ENCODE measurements around the gene ANO4.

The ANO4 gene

DNA sequence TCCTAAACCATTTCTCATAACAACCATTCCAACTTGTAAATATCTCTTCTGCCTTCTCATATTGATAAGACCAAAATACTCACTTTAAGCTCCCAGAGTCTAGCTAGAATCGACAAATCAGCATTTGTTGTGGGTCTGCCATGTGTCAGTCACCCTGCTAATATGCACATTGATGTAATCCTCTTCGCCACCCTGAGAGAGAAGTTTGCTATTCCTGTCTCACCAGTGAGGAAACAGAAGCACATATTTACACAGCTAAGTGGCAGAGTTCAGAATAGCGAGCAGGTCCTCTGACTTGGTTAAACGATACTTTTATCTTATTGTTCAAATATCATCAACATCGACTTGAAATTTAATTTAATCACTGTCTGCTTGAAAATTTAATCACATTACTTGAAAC, 142.1 kb downstream of the ANO4 start:
- Mint-ChIP-seq H3K4me3 (no peak overlapping the region), H3K9me3 (peaks cover 0 to 4% of the 10 kb centered on the region in 2 donors), H3K27ac (no peak overlapping the region), H3K27me3 (no peaks in the 10 kb centered on the region), H3K4me1 (no peaks in the 10 kb centered on the region)
- ATAC-seq (no peak), DNase-seq (no peak)

- Mint-ChIP-seq H3K4me1 (no peaks in the 10 kb centered on the region), H3K27ac (no peak overlapping the region), H3K9me3 (no peaks in the 10 kb centered on the region), H3K4me3 (no peak overlapping the region), H3K27me3 (no peaks in the 10 kb centered on the region)
- no peak for ATAC-seq
- DNase-seq: no peak
Observed at GRCh38 chr12:100940503-100940902, 145.9 kb downstream of the ANO4 start.

DNA sequence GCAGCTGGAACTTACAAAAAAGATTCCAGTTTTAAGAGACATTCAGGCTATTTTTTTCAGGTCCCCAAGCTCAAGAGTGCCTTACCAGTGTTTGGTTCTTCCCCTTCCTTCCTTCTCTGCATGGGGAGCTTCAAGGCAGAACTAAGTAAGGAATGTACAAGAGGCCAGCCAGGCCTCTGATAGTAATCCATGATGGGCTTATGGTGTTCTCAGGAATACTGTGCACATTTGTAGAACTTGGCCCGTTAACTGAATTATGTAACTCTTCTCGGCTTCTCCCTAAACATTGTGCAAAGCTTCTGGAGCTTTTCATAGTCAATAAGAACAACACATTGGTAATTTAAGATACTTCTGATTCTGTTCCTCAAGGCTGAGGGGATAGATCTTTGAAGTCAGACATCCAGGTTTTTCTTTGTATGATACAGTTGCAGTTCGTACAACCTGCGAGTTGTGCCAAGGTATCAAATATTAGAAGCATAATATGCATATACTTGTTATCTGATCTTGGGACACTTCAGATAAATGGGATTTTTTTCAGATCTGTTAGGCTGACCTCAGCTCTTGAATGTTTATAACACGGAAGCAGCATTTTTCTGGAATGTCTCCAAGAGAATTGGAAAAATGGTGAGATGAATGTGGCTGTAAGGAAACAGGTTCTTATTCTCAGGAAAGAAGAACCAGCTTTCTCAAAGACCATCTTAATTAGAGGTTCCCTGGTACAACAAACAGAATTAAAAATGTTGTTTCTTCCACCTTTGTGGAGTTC, 148.6 kb downstream of the ANO4 start:
- DNase-seq: no peak
- Mint-ChIP-seq H3K9me3 (peaks cover 6 to 9% of the 10 kb centered on the region in 2 donors), H3K27ac (no peak overlapping the region), H3K4me3 (no peak overlapping the region), H3K27me3 (no peaks in the 10 kb centered on the region), H3K4me1 (no peaks in the 10 kb centered on the region)
- ATAC-seq: no peak

GRCh38 chr12:100951756-100952155, 157.2 kb downstream of the ANO4 start:
- DNase-seq (no peak), ATAC-seq (no peak)
- Mint-ChIP-seq H3K27ac (no peak overlapping the region), H3K4me3 (no peak overlapping the region), H3K4me1 (no peaks in the 10 kb centered on the region), H3K9me3 (no peaks in the 10 kb centered on the region), H3K27me3 (peaks cover 8% of the 10 kb centered on the region)

DNA sequence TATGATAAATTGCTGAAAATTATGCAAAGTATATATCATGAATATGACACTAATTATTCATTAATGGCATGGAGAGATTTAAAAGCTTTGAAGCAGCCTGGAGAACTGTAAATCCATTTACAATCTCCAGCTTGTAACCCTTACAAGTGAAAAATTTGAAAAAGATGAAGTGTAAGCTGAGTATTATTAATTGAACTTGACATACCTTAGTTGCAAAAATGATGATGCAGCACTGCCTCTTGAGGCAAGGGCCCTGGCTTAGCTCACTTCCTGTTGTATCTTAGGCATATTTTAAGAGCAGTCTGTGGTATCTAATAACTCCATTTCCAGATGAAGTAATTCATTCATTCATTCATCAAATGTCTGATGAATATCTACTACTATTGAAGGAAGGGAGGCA, 158.6 kb downstream of the ANO4 start:
- ATAC-seq (no peak), DNase-seq (no peak)
- Mint-ChIP-seq H3K27me3 (peaks cover 8% of the 10 kb centered on the region), H3K27ac (peak overlapping the region in 1 of 2 donors; percentile 65), H3K4me3 (no peak overlapping the region), H3K4me1 (no peaks in the 10 kb centered on the region), H3K9me3 (no peaks in the 10 kb centered on the region)

GRCh38 chr12:100953677-100954076, 159.1 kb downstream of the ANO4 start:
- peak overlapping the region in 1 of 2 donors; percentile 65 for H3K27ac Mint-ChIP-seq
- H3K27me3 Mint-ChIP-seq: peaks cover 8% of the 10 kb centered on the region
- no peaks in the 10 kb centered on the region for H3K4me1 Mint-ChIP-seq
- DNase-seq (no peak), ATAC-seq (no peak)
- H3K4me3 Mint-ChIP-seq: no peak overlapping the region
- H3K9me3 Mint-ChIP-seq: no peaks in the 10 kb centered on the region

DNA sequence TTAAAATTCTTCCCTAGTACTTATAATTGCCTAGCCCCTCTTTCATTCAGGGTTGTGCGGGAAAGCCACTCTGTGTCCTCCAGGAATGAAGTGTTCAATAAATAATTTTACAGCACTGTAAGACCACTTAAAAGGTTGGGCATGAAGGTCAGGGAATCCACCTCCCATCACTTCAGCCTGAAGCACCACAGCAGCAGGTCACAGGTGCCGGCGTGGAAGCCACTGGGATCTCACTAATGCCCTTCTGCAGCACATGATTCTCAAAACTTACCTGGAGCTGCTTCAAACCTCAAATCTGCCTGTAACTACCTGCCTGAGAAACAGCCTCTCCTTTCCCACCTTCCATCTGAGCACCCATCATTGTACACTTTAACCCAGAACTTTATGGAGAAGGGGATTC, 159.5 kb downstream of the ANO4 start:
- DNase-seq (no peak), ATAC-seq (no peak)
- Mint-ChIP-seq H3K4me3 (no peak overlapping the region), H3K27ac (no peak overlapping the region), H3K4me1 (no peaks in the 10 kb centered on the region), H3K9me3 (no peaks in the 10 kb centered on the region), H3K27me3 (peaks cover 8% of the 10 kb centered on the region)

GRCh38 chr12:100955139-100955538, 160.6 kb downstream of the ANO4 start:
- Mint-ChIP-seq H3K4me1 (no peaks in the 10 kb centered on the region), H3K9me3 (no peaks in the 10 kb centered on the region), H3K4me3 (no peak overlapping the region), H3K27ac (peak overlapping the region in 1 of 2 donors; percentile 23), H3K27me3 (peaks cover 8% of the 10 kb centered on the region)
- ATAC-seq (no peak), DNase-seq (no peak)

DNA sequence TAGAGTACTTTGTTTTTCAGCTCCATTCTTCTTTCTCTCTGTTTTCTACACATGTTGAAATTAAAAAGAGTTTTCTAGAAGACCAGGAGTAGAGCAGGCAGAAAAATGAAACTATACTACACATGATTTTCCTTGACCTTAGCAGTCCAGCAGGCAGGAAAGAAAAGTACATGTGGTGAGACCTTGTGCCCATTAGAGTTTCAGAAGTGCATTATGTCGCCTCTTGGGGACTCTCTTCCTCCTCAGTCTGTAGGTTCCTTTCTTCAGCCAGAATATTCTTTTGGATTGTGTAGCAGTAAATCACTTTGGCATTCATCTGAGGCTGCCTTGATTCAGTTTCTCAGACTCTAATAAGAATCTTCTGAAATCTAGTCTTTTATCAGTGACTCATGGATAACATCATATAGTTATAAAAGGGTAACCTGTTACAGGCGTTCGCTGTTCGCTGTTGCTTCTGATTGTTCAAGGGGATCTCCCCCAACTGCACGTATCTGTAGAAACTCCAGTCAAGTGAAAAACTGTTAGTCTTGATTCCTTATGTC, 161.8 kb downstream of the ANO4 start:
- Mint-ChIP-seq H3K9me3 (no peaks in the 10 kb centered on the region), H3K27me3 (peaks cover 8% of the 10 kb centered on the region), H3K4me3 (no peak overlapping the region), H3K27ac (peak overlapping the region in 1 of 2 donors; percentile 54), H3K4me1 (no peaks in the 10 kb centered on the region)
- no peak for ATAC-seq
- no peak for DNase-seq

DNA sequence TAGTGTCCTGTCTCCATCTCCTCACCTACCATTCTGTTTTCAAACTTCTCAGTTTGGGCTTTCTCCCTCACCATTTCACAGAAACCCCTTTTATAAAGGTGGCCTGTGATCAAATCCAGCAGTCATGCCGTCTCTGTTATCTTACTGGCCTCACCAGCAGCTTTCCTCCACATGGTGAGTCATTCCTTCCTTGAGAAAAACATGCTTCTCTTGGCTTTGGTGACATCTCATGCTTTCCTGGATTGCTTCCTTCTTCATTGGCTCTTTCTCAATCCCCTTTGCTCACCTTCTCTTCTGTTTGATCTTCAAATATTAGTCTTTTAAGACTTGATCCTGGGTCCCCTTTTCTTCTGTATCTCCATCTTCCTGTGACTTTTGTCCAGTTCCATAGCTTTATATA, 164.9 kb downstream of the ANO4 start:
- no peaks in the 10 kb centered on the region for H3K27me3 Mint-ChIP-seq
- peaks cover 0 to 5% of the 10 kb centered on the region in 2 donors for H3K9me3 Mint-ChIP-seq
- H3K4me3 Mint-ChIP-seq: no peak overlapping the region
- H3K4me1 Mint-ChIP-seq: no peaks in the 10 kb centered on the region
- H3K27ac Mint-ChIP-seq: no peak overlapping the region
- DNase-seq (no peak), ATAC-seq (no peak)

DNA sequence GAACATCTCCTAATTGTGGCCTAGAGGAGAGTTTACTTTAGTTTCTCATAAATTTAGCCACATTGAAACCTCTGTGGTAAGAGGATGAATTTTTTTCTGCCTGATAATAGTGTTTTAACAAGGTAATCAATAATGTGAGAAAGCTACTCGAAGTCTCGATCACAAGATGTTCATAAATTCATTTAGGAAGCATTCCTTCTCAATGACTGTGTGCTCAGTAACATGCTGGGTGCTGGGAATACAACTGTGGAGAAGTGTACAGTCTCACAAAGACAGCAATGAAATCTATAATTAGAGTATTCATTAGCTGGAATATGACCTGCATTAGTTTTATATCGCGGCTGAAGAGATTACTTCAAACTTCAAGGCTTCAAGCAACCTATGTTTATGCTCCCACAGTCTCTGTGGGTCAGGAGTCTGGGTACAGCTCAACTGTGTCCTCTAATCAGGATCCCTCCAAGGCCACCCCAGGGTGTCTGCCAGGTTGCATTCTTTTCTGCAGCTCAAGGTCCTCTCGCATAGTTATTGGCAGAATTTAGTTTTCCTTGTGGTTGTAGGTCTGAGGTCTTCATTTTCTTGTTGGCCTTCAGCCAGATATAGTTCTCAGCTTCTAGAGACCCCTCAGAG, 167.6 kb downstream of the ANO4 start:
- DNase-seq (no peak), ATAC-seq (no peak)
- no peaks in the 10 kb centered on the region for H3K27me3 Mint-ChIP-seq
- no peak overlapping the region for H3K27ac Mint-ChIP-seq
- no peaks in the 10 kb centered on the region for H3K4me1 Mint-ChIP-seq
- H3K9me3 Mint-ChIP-seq: peaks cover 0 to 5% of the 10 kb centered on the region in 2 donors
- no peak overlapping the region for H3K4me3 Mint-ChIP-seq

- no peak for ATAC-seq
- no peaks in the 10 kb centered on the region for H3K4me1 Mint-ChIP-seq
Observed at GRCh38 chr12:100963381-100963780, 168.8 kb downstream of the ANO4 start.

GRCh38 chr12:100964028-100964427, 169.5 kb downstream of the ANO4 start:
- H3K4me1 Mint-ChIP-seq: no peaks in the 10 kb centered on the region
- H3K27ac Mint-ChIP-seq: no peak overlapping the region
- H3K27me3 Mint-ChIP-seq: no peaks in the 10 kb centered on the region
- peaks cover 0 to 5% of the 10 kb centered on the region in 2 donors for H3K9me3 Mint-ChIP-seq
- no peak for ATAC-seq
- no peak overlapping the region for H3K4me3 Mint-ChIP-seq
- DNase-seq: no peak

More at GRCh38 chr12:100963381-100963780, 168.8 kb downstream of the ANO4 start:
- no peak overlapping the region for H3K27ac Mint-ChIP-seq
- H3K9me3 Mint-ChIP-seq: peaks cover 0 to 5% of the 10 kb centered on the region in 2 donors
- no peak for DNase-seq
- no peaks in the 10 kb centered on the region for H3K27me3 Mint-ChIP-seq
- no peak overlapping the region for H3K4me3 Mint-ChIP-seq

DNA sequence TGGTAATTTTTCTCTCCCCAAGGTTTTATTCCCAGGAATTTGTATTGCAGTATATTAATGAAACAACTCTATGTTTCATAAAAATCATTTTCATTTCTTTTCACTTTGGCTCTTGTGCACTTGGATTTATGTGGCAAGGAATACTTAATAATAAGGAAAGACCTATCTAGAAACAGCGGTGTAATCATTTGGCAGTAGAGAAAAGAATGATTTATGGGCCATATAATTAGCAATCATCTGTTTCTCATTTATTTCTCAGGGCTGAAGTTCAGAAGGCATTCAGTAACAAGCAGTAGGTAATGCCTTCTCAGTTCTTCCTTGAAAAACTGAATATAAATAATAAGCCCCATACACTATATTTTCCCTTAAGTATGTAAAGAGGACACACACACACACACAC, 172.6 kb downstream of the ANO4 start:
- H3K27ac Mint-ChIP-seq: no peak overlapping the region
- no peaks in the 10 kb centered on the region for H3K27me3 Mint-ChIP-seq
- no peaks in the 10 kb centered on the region for H3K4me1 Mint-ChIP-seq
- no peak for DNase-seq
- H3K4me3 Mint-ChIP-seq: no peak overlapping the region
- peaks cover 0 to 5% of the 10 kb centered on the region in 2 donors for H3K9me3 Mint-ChIP-seq
- no peak for ATAC-seq

- Mint-ChIP-seq H3K4me3 (no peak overlapping the region), H3K9me3 (no peaks in the 10 kb centered on the region), H3K4me1 (no peaks in the 10 kb centered on the region), H3K27ac (no peak overlapping the region), H3K27me3 (no peaks in the 10 kb centered on the region)
- DNase-seq: no peak
- ATAC-seq: no peak
Observed at GRCh38 chr12:100970894-100971293, 176.3 kb downstream of the ANO4 start.

DNA sequence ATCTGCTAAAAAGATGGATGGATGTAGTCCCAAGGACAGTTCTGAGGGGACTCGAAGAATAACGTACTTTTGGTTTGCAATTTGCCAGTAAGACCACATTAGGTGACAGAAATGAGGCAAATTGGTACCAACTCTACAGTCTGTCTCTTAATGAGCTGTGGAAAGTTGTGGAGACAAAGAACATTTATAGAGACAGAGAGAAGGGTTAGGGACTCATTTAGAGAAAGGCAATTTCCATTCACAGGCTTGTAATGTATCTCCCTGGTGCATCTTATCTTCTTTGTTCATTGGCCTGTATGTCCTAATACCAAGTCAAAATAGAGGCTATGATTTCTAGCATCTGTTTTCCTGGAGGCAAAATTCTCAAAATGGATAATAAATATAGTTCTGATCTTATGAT, 177.5 kb downstream of the ANO4 start:
- ATAC-seq: no peak
- DNase-seq: no peak
- Mint-ChIP-seq H3K27me3 (no peaks in the 10 kb centered on the region), H3K27ac (no peak overlapping the region), H3K9me3 (no peaks in the 10 kb centered on the region), H3K4me3 (no peak overlapping the region), H3K4me1 (no peaks in the 10 kb centered on the region)
